ENCODE data around the gene SOX5.
"Not testable (repeated sequence)": the region's sequence is repeated elsewhere in the genome, so short reads cannot be mapped to it uniquely, and the experiment has no call there.

SOX5 gene

GRCh38 chr12:23555825-23556207 is 393.7 kb downstream of the SOX5 start:
- in situ Hi-C loops (cut with HindIII; ENCODE audit: low sequenced_read_pairs): no loop called here

- in situ Hi-C loops (cut with HindIII; ENCODE audit: low sequenced_read_pairs): no loop called here
Measured at GRCh38 chr12:23555180-23555824, 394.2 kb downstream of the SOX5 start.

GRCh38 chr12:23552417-23552816 is 397.1 kb downstream of the SOX5 start:
- in situ Hi-C loops (cut with HindIII; ENCODE audit: low sequenced_read_pairs): no loop called here

- in situ Hi-C loops (cut with HindIII; ENCODE audit: low sequenced_read_pairs): no loop called here
Measured at GRCh38 chr12:23550753-23551152, 398.7 kb downstream of the SOX5 start.

GRCh38 chr12:23548742-23549141 is 400.7 kb downstream of the SOX5 start:
- in situ Hi-C loops (cut with HindIII; ENCODE audit: low sequenced_read_pairs): no loop called here

- in situ Hi-C loops (cut with HindIII; ENCODE audit: low sequenced_read_pairs): no loop called here
Measured at GRCh38 chr12:23546756-23547155, 402.7 kb downstream of the SOX5 start.

- in situ Hi-C loops (cut with HindIII; ENCODE audit: low sequenced_read_pairs): no loop called here
Measured at GRCh38 chr12:23543767-23544166, 405.7 kb downstream of the SOX5 start.

- in situ Hi-C loops (cut with HindIII; ENCODE audit: low sequenced_read_pairs): no loop called here
Measured at GRCh38 chr12:23542187-23542586, 407.3 kb downstream of the SOX5 start.

GRCh38 chr12:23540572-23540971 is 408.9 kb downstream of the SOX5 start:
- in situ Hi-C loops (cut with HindIII; ENCODE audit: low sequenced_read_pairs): no loop called here

- in situ Hi-C loops (cut with HindIII; ENCODE audit: low sequenced_read_pairs): no loop called here
Measured at GRCh38 chr12:23536293-23536692, 413.2 kb downstream of the SOX5 start.

GRCh38 chr12:23535441-23535840 is 414.0 kb downstream of the SOX5 start:
- in situ Hi-C loops (cut with HindIII; ENCODE audit: low sequenced_read_pairs): no loop called here

- in situ Hi-C loops (cut with HindIII; ENCODE audit: low sequenced_read_pairs): no loop called here
Measured at GRCh38 chr12:23534196-23534595, 415.3 kb downstream of the SOX5 start.

- in situ Hi-C loops (cut with HindIII; ENCODE audit: low sequenced_read_pairs): no loop called here
Measured at GRCh38 chr12:23533699-23534098, 415.8 kb downstream of the SOX5 start.

GRCh38 chr12:23533265-23533664 is 416.2 kb downstream of the SOX5 start:
- in situ Hi-C loops (cut with HindIII; ENCODE audit: low sequenced_read_pairs): no loop called here

GRCh38 chr12:23528316-23528715 is 421.2 kb downstream of the SOX5 start:
- in situ Hi-C loops (cut with HindIII; ENCODE audit: low sequenced_read_pairs): no loop called here

- in situ Hi-C loops (cut with HindIII; ENCODE audit: low sequenced_read_pairs): no loop called here
Measured at GRCh38 chr12:23525450-23526072, 423.9 kb downstream of the SOX5 start.

GRCh38 chr12:23523339-23523738 is 426.1 kb downstream of the SOX5 start:
- in situ Hi-C loops (cut with HindIII; ENCODE audit: low sequenced_read_pairs): no loop called here

GRCh38 chr12:23519444-23519843 is 430.0 kb downstream of the SOX5 start:
- in situ Hi-C loops (cut with HindIII; ENCODE audit: low sequenced_read_pairs): not testable (repeated sequence)

- in situ Hi-C loops (cut with HindIII; ENCODE audit: low sequenced_read_pairs): not testable (repeated sequence)
Measured at GRCh38 chr12:23515785-23516184, 433.7 kb downstream of the SOX5 start.

- in situ Hi-C loops (cut with HindIII; ENCODE audit: low sequenced_read_pairs): no loop called here
Measured at GRCh38 chr12:23510484-23510883, 439.0 kb downstream of the SOX5 start.

- in situ Hi-C loops (cut with HindIII; ENCODE audit: low sequenced_read_pairs): not testable (repeated sequence)
Measured at GRCh38 chr12:23509832-23510231, 439.6 kb downstream of the SOX5 start.

- in situ Hi-C loops (cut with HindIII; ENCODE audit: low sequenced_read_pairs): not testable (repeated sequence)
Measured at GRCh38 chr12:23507785-23508184, 441.7 kb downstream of the SOX5 start.

- in situ Hi-C loops (cut with HindIII; ENCODE audit: low sequenced_read_pairs): not testable (repeated sequence)
Measured at GRCh38 chr12:23505736-23506135, 443.7 kb downstream of the SOX5 start.
